ELR (cell line): ENCODE measurements around the gene SPR.

ENCODE experiments used
- DNase-seq: peaks from one replicate; pipeline ENCODE4 v3.0.0-alpha.2; 2015; ENCODE audit warnings: low read depth

Gene SPR

GRCh38 chr2:72887032-72887739 is at the start of gene SPR:
Gene SPR (plus strand): TSS chr2:72887408. CDS start chr2:72887433, 25 bp downstream.
- peak; percentile 77 for DNase-seq

- DNase-seq: no peak
Observed at GRCh38 chr2:72840066-72840465, 47.1 kb upstream of the SPR start.

DNA sequence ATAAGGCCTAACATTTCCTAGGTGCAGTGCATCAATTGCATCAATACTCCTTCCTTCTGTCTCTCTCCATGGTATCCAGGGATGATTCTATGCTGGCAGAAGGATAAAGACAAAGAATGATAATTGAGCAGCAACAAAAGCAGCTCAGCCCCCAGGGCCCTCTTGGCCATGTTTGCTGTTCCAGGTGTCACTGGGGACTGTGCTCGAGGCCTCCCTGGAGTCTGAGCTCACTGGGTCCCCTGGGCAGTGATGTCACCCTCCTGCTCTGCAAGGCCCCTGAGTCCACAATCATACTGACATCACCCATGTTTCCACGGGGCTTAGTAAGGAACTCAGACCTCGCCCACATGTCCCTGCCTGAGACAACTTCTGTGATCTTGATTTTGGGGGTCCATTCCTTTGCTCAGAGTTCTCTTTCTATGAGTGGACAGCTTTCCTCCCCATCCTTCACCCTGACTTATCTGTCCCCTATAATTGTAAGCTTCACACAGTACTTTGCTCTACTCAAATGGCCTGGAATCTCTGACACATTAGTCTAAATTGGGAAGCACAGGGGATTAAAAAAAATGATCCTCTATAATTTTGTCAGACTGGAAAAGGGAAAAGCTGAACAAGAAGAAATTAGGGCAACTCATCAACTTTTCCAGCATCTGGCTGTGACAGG is 45.6 kb upstream of the SPR start:
- no peak for DNase-seq

DNA sequence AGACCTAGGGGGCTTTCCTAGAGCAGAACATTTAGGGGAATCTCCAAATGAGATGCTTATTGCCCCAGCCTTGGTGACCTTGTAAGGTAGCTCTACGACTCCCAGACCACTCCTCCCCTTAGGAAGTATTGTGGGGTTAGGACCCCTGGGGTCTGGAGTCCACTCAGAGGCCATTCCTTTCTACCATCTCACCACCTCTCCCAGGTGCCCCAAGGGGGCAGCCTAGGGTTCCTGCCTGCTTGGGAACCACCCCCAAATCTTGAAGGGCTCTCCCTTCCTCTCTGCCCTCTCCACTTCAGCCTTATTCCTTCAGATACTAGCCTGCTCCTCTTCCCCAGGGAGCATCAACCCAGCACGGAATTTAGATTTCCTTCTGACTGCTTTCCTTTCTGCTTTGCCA is 43.9 kb upstream of the SPR start:
- no peak for DNase-seq

GRCh38 chr2:72846171-72847095 is 40.8 kb upstream of the SPR start:
- DNase-seq: no peak

GRCh38 chr2:72847534-72848315 is 39.5 kb upstream of the SPR start:
- DNase-seq: no peak

DNA sequence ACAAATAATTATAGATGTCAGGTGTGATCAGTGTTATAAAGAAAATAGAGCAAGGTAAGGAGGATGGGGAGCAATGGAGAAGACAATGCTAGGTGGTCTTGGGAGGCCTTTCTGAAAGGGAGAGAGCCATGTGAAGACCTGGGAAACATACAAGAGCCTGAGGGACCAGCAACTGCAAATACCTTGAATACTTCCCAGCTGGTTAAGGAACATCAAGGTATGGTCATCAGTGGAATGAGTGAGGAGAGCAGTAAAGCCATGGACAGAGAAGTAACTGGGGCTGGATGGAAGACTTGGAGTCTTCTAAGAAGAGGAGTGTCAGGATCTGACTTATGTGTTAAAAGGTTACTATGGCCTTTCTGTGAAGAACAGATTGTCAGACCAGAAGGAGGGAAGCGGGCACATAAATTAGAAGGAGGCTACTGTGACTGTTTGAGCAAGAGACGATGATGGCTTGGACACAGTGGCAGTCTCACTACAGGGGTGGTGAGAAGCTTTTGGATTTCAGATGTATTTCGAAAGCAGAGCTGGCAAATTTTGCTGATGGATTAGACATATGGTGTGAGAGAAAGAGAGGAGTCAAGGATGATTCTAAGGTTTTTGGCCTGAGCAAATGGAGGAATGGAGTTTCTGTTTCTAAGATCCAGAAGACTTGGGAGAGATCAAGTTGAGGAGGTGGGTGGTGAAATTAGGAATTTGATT is 38.6 kb upstream of the SPR start:
- no peak for DNase-seq

DNA sequence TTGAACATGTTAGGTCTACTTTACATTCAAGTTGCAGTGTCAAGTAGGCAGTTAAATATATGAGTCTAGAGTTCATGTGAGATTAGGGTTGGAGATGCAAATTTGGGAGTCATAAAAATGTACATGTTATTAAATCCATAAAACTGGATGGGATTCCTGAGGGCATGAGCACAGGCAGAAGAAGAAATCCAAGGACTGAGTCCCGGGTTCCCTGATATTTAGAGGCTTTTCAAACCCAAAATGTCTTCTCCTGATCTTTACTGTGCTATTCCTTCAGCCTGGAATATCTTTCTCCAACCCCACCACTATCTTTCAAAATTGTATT is 38.1 kb upstream of the SPR start:
- no peak for DNase-seq

DNA sequence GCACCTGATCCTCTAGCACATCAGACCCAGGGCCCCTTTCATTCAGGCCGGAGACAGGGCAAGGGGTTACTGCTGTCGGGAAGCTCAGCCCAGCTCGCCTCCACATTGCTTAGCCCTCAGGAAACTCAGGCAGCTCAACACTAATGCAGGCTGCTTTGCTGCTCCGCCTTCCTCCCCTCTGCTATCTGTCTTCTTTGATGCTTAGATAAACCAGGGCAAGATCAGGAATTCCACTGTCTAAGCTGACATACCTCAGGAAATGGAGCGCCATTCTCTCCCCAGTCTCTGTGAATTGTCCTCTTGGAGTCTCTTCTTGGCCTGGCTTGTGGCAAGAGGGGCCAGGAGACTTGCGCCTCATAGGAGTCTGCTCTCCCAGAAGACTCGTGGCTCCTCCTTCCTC is 35.9 kb upstream of the SPR start:
- no peak for DNase-seq

DNA sequence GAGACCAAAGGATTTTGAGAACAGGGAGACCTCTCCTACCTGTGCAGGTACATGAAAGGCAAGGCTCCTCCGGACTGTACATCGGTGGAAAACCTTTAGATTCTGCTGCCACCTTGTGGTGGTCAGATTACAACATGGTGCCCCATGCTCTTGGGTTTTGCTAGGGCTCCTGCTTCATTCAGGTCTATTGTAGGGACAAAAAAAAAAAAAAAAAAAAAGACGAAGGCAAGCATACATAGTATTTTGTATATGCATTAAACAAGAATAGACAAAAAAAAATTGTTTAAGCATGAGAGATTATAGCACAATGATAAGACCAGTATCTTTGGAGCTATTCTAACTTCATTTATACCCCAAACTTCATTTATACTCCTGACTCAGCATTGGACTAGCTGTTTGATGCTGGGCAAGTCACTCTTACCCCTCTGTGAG is 27.4 kb upstream of the SPR start:
- peak; percentile 69 for DNase-seq

DNA sequence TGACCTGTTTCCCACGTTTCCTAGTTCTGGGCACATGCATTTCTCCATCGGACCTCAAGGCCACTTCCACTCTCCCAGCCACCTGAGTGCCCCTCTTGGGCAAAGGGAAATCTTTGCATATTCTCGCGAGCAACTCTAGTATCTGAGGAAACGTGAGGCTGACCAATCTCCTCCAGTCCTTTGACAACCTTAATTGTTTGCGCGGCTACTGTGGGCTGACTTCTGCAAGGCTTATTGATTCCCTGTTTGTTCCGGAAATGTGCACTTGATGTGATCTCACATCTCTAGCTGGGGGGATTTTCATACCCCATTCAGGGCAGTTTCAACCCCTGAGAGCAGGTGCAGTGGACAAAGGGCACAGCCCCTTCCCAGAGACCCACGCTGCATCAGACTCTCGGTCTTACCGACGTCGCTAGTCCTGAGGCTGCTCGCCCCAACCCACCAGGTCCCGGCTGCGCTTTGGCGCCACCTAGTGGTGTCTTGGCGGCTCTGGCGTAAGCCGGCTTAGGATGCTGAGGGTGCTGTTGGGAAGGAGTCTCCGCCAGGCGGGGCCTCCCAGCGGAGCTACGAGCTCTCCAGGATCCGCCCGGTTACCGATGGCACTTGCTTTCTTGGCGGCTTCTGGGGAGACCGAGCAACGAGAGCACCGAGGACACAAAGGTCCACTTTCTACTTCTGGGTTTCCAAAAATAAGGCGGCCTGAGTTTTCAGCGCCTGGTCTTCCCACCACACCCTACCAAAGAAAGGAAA is 24.8 kb upstream of the SPR start:
- DNase-seq: peak; percentile 89

- no peak for DNase-seq
Observed at GRCh38 chr2:72863046-72863445, 24.2 kb upstream of the SPR start.

DNA sequence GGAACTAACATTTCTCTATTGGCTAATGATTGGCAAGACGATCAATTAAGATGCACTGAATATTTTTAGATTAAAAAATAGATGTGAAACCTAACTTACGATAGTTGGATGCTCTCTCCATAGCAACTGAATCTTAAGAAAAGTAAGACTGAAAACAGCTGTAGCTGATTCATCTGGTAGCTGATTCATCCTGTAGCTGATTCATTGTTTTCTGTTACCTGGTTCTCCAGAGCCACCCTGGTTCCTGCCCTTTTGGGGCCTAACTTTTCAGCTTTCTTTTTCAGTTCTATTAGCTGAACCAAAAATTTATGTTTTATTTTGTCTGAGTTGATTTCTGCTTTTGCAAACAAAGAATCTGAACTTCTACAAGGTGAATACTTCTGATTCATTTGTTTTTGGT is 22.7 kb upstream of the SPR start:
- peak; percentile 84 for DNase-seq

DNA sequence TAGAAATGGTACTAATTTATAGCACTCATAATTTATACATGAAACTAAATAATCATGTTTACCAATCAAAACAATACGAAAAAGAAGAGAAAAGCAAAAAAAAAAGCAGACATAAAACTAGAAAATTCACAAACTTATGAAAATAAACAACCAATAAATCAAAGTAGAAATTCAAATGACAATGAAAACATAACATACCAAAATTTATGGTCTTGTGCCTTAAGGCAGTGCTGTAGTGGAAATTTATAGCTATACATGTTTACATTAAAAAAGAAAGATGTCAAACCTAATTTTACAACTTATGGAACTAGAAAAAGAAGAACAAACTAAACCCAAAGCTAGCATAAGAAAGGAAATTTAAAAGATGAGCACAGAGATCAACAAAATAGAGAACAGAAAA is 16.1 kb upstream of the SPR start:
- DNase-seq: no peak

GRCh38 chr2:72871880-72872279 is 15.3 kb upstream of the SPR start:
- DNase-seq: no peak

DNA sequence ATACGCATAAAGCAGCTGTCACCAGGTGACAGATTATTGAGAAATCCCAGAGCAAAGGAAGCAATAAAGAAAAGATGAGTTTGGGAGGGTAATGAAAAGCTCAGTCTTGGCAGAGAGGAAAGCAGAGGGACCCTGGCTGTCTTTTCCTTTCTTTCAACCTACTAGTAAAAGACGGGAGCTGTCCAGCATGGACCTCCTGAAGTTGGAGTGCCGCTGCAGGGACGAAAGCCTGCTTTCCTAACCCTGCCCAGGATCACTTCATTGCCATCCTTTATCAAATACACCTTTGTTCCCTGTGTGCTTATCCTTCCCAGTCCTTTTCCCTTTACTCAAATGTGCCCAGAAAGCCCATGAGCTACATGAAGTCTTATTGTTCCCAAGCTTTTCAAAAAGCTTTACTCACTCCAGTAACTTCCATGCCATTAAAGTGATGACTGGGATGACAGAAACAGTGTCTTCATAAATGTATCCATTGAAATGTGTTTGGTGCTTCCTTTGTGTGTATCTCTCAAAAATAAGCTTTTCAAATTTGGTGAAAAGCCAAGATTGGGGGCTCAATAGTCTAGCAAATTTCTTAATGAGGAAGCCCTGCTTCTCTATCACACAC is 3.7 kb upstream of the SPR start:
- peak; percentile 63 for DNase-seq

- no peak for DNase-seq
Observed at GRCh38 chr2:72886505-72887031, 640 bp upstream of the SPR start.

DNA sequence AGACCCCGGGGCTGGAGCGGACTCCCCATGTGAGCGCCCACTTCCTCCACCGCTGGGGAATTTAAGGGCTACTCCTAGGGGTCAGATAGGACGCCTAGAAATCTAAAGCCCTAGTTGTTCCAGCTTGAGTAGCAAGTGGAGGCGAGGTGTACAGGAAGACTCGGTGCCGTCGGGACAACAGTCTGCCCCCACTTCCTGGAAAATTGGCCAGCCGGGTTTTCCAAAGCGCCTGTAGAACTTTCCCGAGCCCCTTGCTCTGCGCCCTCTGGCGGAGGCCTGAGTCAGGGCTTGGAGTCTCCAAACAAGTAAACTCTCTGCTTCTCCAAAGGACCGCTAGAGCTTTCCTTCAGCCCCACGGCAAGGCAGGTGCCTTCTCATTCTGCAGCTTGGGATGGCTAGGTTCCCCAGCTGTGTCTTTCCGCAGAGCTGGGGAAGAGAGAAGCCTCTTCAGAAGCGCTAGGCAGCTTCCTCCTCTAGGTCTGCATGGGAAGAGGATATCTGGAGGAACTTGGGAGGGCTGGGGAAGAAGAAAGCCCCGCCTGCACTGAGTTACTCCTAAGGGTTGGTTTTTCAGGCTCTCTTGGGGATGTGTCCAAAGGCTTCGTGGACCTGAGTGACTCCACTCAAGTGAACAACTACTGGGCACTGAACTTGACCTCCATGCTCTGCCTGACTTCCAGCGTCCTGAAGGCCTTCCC is 681 bp downstream of the SPR start:
- peak; percentile 92 for DNase-seq

- DNase-seq: no peak
Observed at GRCh38 chr2:72888438-72889202, 1.4 kb downstream of the SPR start.
